GM12878 (cell line): ENCODE measurements around the gene LPIN3.

Experiments used
- CEBPZ ChIP-seq: fragments of 150-350 bp; IDR thresholded peaks from 2 replicates; pipeline ENCODE4 v1.6.1; 2016; ENCODE audit warnings: low read depth, low read length
- HDAC6 ChIP-seq: fragments of 200-600 bp; sonication (generic); IDR thresholded peaks from one replicate; pipeline ENCODE4 v1.8.0; 2017; ENCODE audit warnings: antibody characterized with exemption; ENCODE audit not compliant: unreplicated experiment
- NFXL1 ChIP-seq: fragments of 450-650 bp; IDR thresholded peaks from 2 replicates; pipeline ENCODE4 v1.6.1; 2017; ENCODE audit warnings: antibody characterized with exemption, mild to moderate bottlenecking, borderline replicate concordance

GRCh38 chr20:41365777-41366545 lies 25.3 kb downstream of the LPIN3 start:
- TF ChIP-seq CEBPZ (no peak), NFXL1 (no peak), HDAC6 (no peak)
